Suprapubic skin (tissue), 4 donors: ENCODE measurements around the gene C16orf96. TPM values are rescaled to one million over a fixed set of nuclear protein-coding genes. Genes with fewer than 3 reads are reported as not detected.

Experiments used
- DNase-seq, 2 donors: peaks; one replicate each; pipeline ENCODE4 v3.0.0-alpha.2; 2019; ENCODE audit warnings: low spot score in 2 of 2
- H3K27ac ChIP-seq: fragments of 200-600 bp; sonication (generic); one replicate; pipeline ENCODE4 v1.5.1; 2019
- H3K27me3 ChIP-seq: fragments of 200-600 bp; sonication (generic); one replicate; pipeline ENCODE4 v1.5.1; 2019
- H3K36me3 ChIP-seq: fragments of 200-600 bp; sonication (generic); one replicate; pipeline ENCODE4 v1.5.1; 2019
- H3K4me1 ChIP-seq: fragments of 200-600 bp; sonication (generic); one replicate; pipeline ENCODE4 v1.5.1; 2019
- H3K4me3 ChIP-seq: fragments of 200-600 bp; sonication (generic); one replicate; pipeline ENCODE4 v1.5.1; 2019; ENCODE audit warnings: mild to moderate bottlenecking
- H3K9me3 ChIP-seq: fragments of 200-600 bp; sonication (generic); one replicate; pipeline ENCODE4 v1.5.1; 2019
- CTCF ChIP-seq, 2 donors: fragments of 200-600 bp in 1 of 2; fragments of 450-650 bp in 1 of 2; sonication (generic) in 1 of 2; IDR thresholded peaks; one replicate each; pipeline ENCODE4 v1.5.1; 2016 to 2019; ENCODE audit warnings: antibody characterized with exemption in 2 of 2, mild to moderate bottlenecking in 1 of 2, moderate library complexity in 1 of 2
- EP300 ChIP-seq: sonication (generic); formaldehyde crosslinking; IDR thresholded peaks from one replicate; pipeline ENCODE4 v1.6.1; 2017; ENCODE audit warnings: antibody characterized with exemption
- POLR2A ChIP-seq, 2 donors: fragments of 450-650 bp; IDR thresholded peaks; one replicate each; pipeline ENCODE4 v1.6.1; 2017; ENCODE audit warnings: antibody characterized with exemption in 2 of 2, mild to moderate bottlenecking in 2 of 2, moderate library complexity in 2 of 2
- POLR2AphosphoS5 ChIP-seq, 3 donors: sonication (generic); formaldehyde crosslinking; IDR thresholded peaks; one replicate each; pipeline ENCODE4 v1.6.1; 2017; ENCODE audit warnings: antibody characterized with exemption in 3 of 3
- WGBS: methylation state at CpG from one replicate; pipeline ENCODE4 v1.1.5; 2018; 5-methylcytosine and 5-hydroxymethylcytosine counted together
- total RNA-seq, 4 donors: library from RNA; depleted of rRNA; stranded (reverse); fragments of >200 nt; gene quantifications; one replicate each; pipeline ENCODE4 v1.1.0, GENCODE V29; 2016

C16orf96 gene
- total RNA-seq, 4 donors from 2014 or later = 0.15 to 1.2 (median 0.33) TPM

- Histone ChIP-seq H3K36me3 (peaks cover 42% of the 10 kb centered on the region), H3K27ac (peak overlapping the region; percentile 51), H3K9me3 (no peaks in the 10 kb centered on the region), H3K27me3 (no peaks in the 10 kb centered on the region), H3K4me3 (no peak overlapping the region), H3K4me1 (peaks cover 53% of the 10 kb centered on the region)
- DNase-seq = no peak
- 83% methylated on average over 1 of the region's 7 CpGs for WGBS
- no peak for TF ChIP-seq EP300
- TF ChIP-seq POLR2AphosphoS5 (IDR thresholded peaks at IDR 0.05) = no peak
- TF ChIP-seq POLR2A (IDR thresholded peaks at IDR 0.05) = no peak
- no peak for TF ChIP-seq CTCF (IDR thresholded peaks at IDR 0.05)
Observed at GRCh38 chr16:4513881-4514280, 42.3 kb upstream of the C16orf96 start.

- TF ChIP-seq POLR2AphosphoS5 (IDR thresholded peaks at IDR 0.05) = no peak
- no peak for TF ChIP-seq CTCF (IDR thresholded peaks at IDR 0.05)
- no peak for TF ChIP-seq EP300
- TF ChIP-seq POLR2A (IDR thresholded peaks at IDR 0.05) = no peak
- Histone ChIP-seq H3K36me3 (peaks cover 35% of the 10 kb centered on the region), H3K9me3 (no peaks in the 10 kb centered on the region), H3K27me3 (no peaks in the 10 kb centered on the region), H3K4me3 (no peak overlapping the region), H3K27ac (peak overlapping the region; percentile 51), H3K4me1 (peaks cover 53% of the 10 kb centered on the region)
- no peak for DNase-seq
- WGBS = 36% methylated on average over 7 of the region's 7 CpGs
Observed at GRCh38 chr16:4514606-4515005, 41.5 kb upstream of the C16orf96 start.

- no peak for DNase-seq
- Histone ChIP-seq H3K27ac (no peak overlapping the region), H3K4me1 (peaks cover 52% of the 10 kb centered on the region), H3K27me3 (no peaks in the 10 kb centered on the region), H3K4me3 (no peak overlapping the region), H3K36me3 (peaks cover 26% of the 10 kb centered on the region), H3K9me3 (no peaks in the 10 kb centered on the region)
- TF ChIP-seq POLR2AphosphoS5 (IDR thresholded peaks at IDR 0.05) (no peak), EP300 (no peak), POLR2A (IDR thresholded peaks at IDR 0.05) (no peak), CTCF (IDR thresholded peaks at IDR 0.05) (no peak)
- WGBS = 47% methylated on average over 5 of the region's 5 CpGs
Observed at GRCh38 chr16:4515611-4516233, 40.4 kb upstream of the C16orf96 start.

- Histone ChIP-seq H3K27ac (no peak overlapping the region), H3K9me3 (no peaks in the 10 kb centered on the region), H3K36me3 (peaks cover 9% of the 10 kb centered on the region), H3K4me1 (peaks cover 34% of the 10 kb centered on the region), H3K4me3 (no peak overlapping the region), H3K27me3 (no peaks in the 10 kb centered on the region)
- 77% methylated on average over 8 of the region's 12 CpGs for WGBS
- TF ChIP-seq POLR2AphosphoS5 (IDR thresholded peaks at IDR 0.05) = no peak
- TF ChIP-seq CTCF (IDR thresholded peaks at IDR 0.05) = peak in 1 of 2 donors; percentile 32
- TF ChIP-seq POLR2A (IDR thresholded peaks at IDR 0.05) = no peak
- no peak for TF ChIP-seq EP300
- DNase-seq = no peak
Observed at GRCh38 chr16:4517812-4518680, 38.1 kb upstream of the C16orf96 start.
